ENCODE measurements around the gene TRIP10. TPM values are rescaled to one million over a fixed set of nuclear protein-coding genes. Genes with fewer than 3 reads are reported as not detected.

The TRIP10 gene
- total and polyA plus RNA-seq, 2 of the 4 experiments (the other 2 are of a cell fraction): 39.1 to 47.0 TPM

GRCh38 chr19:6697291-6697690, 42.2 kb upstream of the TRIP10 start:
- no peaks in the 10 kb centered on the region for H3K36me3 ChIP-seq (ENCODE audit: control insufficient read depth, insufficient read depth, low read length)
- no peak overlapping the region for H4K8ac ChIP-seq (ENCODE audit: low read depth in 2 of 2, low read length in 2 of 2)
- ChIA-PET POLR2A (ENCODE audit: unreplicated experiment) (no interaction called here), CTCF (no interaction called here)
- H2AFZ ChIP-seq (replicated peaks; ENCODE audit: low read length, poor library complexity): no peak overlapping the region
- H3K9me3 ChIP-seq (ENCODE audit: control insufficient read depth, insufficient read depth, low read length): peaks cover 10% of the 10 kb centered on the region; the same call in 1 of the 2 replicates
- no peaks in the 10 kb centered on the region for H3K79me1 ChIP-seq (ENCODE audit: low read depth in 1 of 2, low read length in 2 of 2)
- no peak overlapping the region for H3K4ac ChIP-seq (ENCODE audit: low read depth, low read length)
- H3K27me3 ChIP-seq (ENCODE audit: control insufficient read depth, insufficient read depth, low read length): no peaks in the 10 kb centered on the region
- no peak overlapping the region for H3K27ac ChIP-seq (ENCODE audit: insufficient read depth, low read length)
- H3K4me1 ChIP-seq (ENCODE audit: control insufficient read depth, insufficient read depth, low read length): no peaks in the 10 kb centered on the region
- no peak overlapping the region for H2BK20ac ChIP-seq (ENCODE audit: low read depth, low read length)
- no peak overlapping the region for H3K23ac ChIP-seq (ENCODE audit: low read depth, low read length)
- H4K5ac ChIP-seq (ENCODE audit: low read depth, low read length): no peak overlapping the region
- in situ Hi-C loops (cut with MboI; ENCODE audit: low sequenced_read_pairs) (no loop called here), intact Hi-C loops (cut with micrococcal nuclease) (no loop called here), dilution Hi-C loops (cut with HindIII; ENCODE audit: low sequenced_read_pairs, unreplicated experiment) (no loop called here)
- no peak for ATAC-seq (ENCODE audit: low read depth)
- H3K56ac ChIP-seq (ENCODE audit: extremely low read depth, insufficient read depth, low read length): no peak overlapping the region
- BruUV-seq (replicated peaks): no TSS peak
- no peak overlapping the region for H2AK9ac ChIP-seq (replicated peaks; ENCODE audit: low read depth, low read length, poor library complexity)
- TF ChIP-seq RAD21 (IDR thresholded peaks at IDR 0.05; ENCODE audit: low read length) (no peak), RCOR1 (IDR thresholded peaks at IDR 0.05; ENCODE audit: insufficient replicate concordance, low read length) (no peak), CHD1 (IDR thresholded peaks at IDR 0.05; ENCODE audit: low read depth, low read length) (no peak), POLR2A (IDR thresholded peaks at IDR 0.05; ENCODE audit: low read depth, low read length) (no peak), USF2 (IDR thresholded peaks at IDR 0.05; ENCODE audit: low read depth, low read length) (no peak), MAZ (IDR thresholded peaks at IDR 0.05; ENCODE audit: borderline replicate concordance, low read depth, low read length) (no peak), SMC3 (IDR thresholded peaks at IDR 0.05; ENCODE audit: low read depth, low read length) (no peak), NFE2L2 (IDR thresholded peaks at IDR 0.05; ENCODE audit: low read depth, low read length) (no peak), FOS (IDR thresholded peaks at IDR 0.05; ENCODE audit: low read depth, low read length) (no peak), MAFK (IDR thresholded peaks at IDR 0.05; ENCODE audit: low read depth, low read length) (no peak)
- TF ChIP-seq, protein P1, sequence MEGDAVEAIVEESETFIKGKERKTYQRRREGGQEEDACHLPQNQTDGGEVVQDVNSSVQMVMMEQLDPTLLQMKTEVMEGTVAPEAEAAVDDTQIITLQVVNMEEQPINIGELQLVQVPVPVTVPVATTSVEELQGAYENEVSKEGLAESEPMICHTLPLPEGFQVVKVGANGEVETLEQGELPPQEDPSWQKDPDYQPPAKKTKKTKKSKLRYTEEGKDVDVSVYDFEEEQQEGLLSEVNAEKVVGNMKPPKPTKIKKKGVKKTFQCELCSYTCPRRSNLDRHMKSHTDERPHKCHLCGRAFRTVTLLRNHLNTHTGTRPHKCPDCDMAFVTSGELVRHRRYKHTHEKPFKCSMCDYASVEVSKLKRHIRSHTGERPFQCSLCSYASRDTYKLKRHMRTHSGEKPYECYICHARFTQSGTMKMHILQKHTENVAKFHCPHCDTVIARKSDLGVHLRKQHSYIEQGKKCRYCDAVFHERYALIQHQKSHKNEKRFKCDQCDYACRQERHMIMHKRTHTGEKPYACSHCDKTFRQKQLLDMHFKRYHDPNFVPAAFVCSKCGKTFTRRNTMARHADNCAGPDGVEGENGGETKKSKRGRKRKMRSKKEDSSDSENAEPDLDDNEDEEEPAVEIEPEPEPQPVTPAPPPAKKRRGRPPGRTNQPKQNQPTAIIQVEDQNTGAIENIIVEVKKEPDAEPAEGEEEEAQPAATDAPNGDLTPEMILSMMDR (conservative IDR thresholded peaks at IDR 0.05; ENCODE audit: low read depth, low read length): no peak
- TF ChIP-seq, protein P2, sequence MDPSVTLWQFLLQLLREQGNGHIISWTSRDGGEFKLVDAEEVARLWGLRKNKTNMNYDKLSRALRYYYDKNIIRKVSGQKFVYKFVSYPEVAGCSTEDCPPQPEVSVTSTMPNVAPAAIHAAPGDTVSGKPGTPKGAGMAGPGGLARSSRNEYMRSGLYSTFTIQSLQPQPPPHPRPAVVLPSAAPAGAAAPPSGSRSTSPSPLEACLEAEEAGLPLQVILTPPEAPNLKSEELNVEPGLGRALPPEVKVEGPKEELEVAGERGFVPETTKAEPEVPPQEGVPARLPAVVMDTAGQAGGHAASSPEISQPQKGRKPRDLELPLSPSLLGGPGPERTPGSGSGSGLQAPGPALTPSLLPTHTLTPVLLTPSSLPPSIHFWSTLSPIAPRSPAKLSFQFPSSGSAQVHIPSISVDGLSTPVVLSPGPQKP (IDR thresholded peaks at IDR 0.05; ENCODE audit: borderline replicate concordance, low read depth, low read length): no peak
- H3K9me1 ChIP-seq (ENCODE audit: insufficient read depth, low read length): no peaks in the 10 kb centered on the region
- DNase-seq: no peak
- no peak overlapping the region for H2BK120ac ChIP-seq (ENCODE audit: low read depth, low read length)
- H3K14ac ChIP-seq (replicated peaks; ENCODE audit: low read depth, low read length): no peak overlapping the region
- no peak overlapping the region for H4K91ac ChIP-seq (ENCODE audit: insufficient read depth, low read depth, low read length)
- H2AK5ac ChIP-seq (ENCODE audit: low read depth, low read length): no peak overlapping the region
- no peak overlapping the region for H3K4me2 ChIP-seq (ENCODE audit: low read depth, low read length)
- no peaks in the 10 kb centered on the region for H4K20me1 ChIP-seq (ENCODE audit: insufficient read depth, low read length)
- H2BK5ac ChIP-seq (ENCODE audit: low read depth, low read length, poor library complexity, severe bottlenecking): no peak overlapping the region
- H2BK15ac ChIP-seq (ENCODE audit: low read depth, low read length): no peak overlapping the region
- no peak overlapping the region for H3K4me3 ChIP-seq (ENCODE audit: insufficient read depth, low read depth, low read length)
- H3K18ac ChIP-seq (ENCODE audit: low read depth, low read length): no peak overlapping the region
- no peak overlapping the region for H3K9ac ChIP-seq (ENCODE audit: low read depth, low read length)
- 72% methylated on average over 4 of the region's 13 CpGs; no CpG with 5 or more reads in 1 of the 2 experiments for WGBS, 2 experiments (ENCODE audit: extremely low coverage in 2 of 2, insufficient read length in 1 of 2)
